SK-N-DZ (cell line): ENCODE measurements around the gene NDUFA9.

ENCODE experiments used
- DNase-seq: peaks from one replicate; pipeline ENCODE4 v3.0.0-alpha.2; 2015; ENCODE audit warnings: low spot score

The NDUFA9 gene

GRCh38 chr12:4690760-4691159 lies 41.8 kb downstream of the NDUFA9 start:
- no peak for DNase-seq
